Measurements from ENCODE around the gene STARD4.

GRCh38 chr5:111548992-111549649 lies 36.8 kb upstream of the STARD4 start:
- TF ChIP-seq ZBTB34 (CRISPR knock-in tag; IDR thresholded peaks at IDR 0.05) (no peak), EZH2 (IDR thresholded peaks at IDR 0.05; ENCODE audit: borderline replicate concordance, low read depth, low read length) (no peak), NRF1 (conservative IDR thresholded peaks at IDR 0.05 in 1 of 2, IDR thresholded peaks at IDR 0.05 in 1 of 2) (no peak), BRF2 (IDR thresholded peaks at IDR 0.05; ENCODE audit: borderline replicate concordance, insufficient read depth, insufficient read length) (no peak), HIVEP1 (CRISPR knock-in tag; IDR thresholded peaks at IDR 0.05) (no peak)

Data from K562 (cell line).